NCI-H146 (cell line): ENCODE data around the gene RPTOR.

ENCODE experiments used
- DNase-seq: peaks from one replicate; lab custom pipeline; 2025; lab: John Stamatoyannopoulos, UW

RPTOR gene

DNA sequence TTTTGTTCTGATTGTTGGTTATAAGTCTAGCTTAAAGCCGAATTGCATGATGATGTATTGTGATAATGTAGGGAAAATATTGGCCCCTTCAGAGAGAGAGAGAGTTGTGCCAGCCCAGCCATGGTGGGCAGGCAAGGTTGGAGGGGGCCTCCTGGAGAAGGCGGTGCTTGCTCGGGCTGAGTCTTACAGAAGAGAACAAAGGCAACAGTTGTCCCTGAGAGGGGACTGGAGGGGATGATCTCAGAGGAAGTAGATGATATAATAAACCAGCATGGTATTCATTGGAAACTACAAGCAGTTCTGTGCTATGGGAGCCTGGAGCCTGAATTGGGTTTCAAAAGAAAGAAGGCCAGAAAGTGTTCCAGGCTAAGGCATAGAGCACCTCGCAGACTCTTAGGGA lies 173.8 kb downstream of the RPTOR start:
- no peak for DNase-seq

DNA sequence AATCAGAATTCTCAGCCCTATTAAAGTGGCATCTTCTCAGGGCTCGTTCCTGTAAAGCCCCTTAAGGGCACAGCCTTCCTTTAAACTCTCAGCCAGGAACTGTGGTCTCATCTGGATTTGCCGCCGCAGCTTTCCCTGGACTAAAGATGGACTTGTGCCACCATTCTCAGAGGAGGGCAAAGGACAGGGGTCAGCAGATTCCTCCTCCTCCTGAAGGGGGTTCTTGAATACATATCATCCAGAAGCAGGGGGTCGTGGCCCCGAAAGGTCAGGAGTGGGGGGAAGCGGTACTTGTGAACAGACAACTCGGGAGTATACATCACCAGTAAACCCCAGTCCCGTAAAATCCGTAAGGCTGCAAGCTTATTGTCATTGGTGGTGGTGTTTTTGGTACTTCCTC lies 174.8 kb downstream of the RPTOR start:
- no peak for DNase-seq

DNA sequence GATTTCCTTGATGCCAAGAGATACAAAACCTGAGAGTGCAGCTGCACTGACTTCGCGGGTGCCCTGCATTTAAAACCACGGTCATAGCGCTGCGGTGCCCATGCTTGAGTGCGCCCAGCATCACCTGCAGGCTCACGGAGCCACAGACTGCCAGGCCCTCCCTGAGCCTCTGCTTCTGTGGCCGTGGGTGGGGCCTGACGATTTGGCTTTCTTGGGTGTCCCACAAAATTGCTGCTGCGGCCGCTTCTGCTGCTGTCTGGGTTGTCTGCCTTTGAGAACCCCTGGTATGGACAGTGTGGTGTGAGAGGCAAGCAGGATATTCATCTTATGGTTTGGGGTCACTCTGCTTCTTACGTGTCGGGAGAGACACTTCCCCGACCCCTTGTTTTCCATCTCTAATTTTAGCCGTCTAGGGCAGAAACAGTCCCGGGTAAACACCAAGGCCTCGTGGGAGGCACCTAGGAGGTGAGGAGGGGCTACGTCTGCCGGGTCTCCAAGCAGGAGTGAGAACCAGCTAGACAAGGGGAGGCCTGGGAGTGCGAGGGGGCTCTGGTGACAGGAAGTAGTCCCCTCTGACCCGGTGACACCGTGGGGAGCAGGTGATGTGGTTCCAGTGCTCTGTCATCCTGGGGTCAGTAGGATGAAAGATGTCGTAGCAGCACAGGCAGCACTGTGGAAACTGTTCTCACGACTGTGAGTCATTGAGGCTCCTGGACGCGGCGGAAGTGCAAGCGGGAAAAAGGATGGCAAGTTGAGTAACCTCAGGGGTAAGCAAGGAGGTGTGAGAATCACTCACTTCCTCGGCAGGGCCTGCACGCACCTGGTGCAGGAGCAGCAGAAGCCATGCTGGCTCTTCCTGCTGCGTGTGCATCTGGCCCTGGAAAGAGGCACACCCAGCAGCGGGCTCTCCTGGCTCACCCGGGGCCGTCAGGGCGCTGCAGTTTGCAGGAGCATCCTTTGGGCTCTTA lies 176.3 kb downstream of the RPTOR start:
- DNase-seq = peak; percentile 50

DNA sequence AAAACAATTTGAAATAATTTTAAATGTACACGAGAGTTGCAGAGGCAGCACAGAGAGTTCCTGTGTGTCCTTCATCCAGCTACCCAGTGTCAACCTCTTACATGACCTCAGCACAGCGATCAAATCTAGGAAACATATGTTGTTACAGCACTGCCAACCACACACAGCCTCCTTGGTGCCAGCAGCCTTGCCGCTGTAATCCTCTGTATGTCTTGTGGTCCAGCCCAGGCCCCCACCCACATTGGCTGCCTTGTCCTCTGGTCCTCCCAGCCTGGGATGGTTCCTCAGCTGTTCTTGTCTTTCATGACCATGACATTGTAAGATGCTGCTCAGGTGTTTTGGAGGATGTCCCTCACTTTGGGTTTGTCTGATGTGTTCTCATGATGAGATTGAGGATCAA lies 178.0 kb downstream of the RPTOR start:
- no peak for DNase-seq

DNA sequence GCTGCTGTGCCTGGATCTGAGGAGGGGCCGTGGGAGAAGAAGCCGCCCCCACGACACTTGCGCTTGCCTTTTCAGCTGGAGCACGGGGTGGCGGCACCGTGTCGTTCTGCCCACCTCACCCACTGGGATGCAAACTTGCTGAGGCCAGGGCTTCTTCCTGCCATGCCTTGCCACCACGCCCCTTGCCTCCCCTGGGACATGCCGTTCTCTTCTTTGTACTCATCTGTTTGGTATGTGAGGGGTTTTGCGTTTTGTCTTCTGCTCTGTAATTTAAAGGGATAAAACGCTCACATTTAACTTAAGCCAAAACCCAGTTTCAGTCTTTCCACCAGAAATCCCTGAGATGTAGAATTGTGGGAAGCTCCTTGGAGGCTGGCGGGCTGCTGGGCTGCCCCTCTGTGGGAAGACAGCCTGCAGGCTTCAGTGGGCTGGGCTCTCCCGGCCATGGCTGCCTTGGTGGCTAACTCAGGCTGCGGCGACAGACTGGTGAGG lies 180.2 kb downstream of the RPTOR start:
- no peak for DNase-seq

DNA sequence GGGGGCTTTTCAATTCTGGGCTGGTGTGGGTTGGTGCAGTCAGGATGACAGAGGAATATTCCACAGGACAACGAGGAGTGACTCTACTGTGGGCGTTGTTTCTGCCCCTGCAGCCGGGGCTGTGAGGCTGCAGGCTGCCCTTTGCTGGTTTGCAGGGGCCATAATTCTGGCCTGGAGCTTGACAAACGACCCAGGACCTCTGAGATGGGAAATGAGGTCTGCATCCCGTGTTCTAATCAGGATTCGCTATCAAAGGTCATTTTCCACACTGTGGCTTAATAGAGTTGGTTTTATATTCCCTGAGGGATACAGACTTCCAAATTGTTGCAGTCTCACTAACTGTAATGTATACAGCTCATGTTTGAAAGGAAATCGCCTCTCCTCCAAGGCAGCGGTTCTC lies 180.9 kb downstream of the RPTOR start:
- DNase-seq = no peak

DNA sequence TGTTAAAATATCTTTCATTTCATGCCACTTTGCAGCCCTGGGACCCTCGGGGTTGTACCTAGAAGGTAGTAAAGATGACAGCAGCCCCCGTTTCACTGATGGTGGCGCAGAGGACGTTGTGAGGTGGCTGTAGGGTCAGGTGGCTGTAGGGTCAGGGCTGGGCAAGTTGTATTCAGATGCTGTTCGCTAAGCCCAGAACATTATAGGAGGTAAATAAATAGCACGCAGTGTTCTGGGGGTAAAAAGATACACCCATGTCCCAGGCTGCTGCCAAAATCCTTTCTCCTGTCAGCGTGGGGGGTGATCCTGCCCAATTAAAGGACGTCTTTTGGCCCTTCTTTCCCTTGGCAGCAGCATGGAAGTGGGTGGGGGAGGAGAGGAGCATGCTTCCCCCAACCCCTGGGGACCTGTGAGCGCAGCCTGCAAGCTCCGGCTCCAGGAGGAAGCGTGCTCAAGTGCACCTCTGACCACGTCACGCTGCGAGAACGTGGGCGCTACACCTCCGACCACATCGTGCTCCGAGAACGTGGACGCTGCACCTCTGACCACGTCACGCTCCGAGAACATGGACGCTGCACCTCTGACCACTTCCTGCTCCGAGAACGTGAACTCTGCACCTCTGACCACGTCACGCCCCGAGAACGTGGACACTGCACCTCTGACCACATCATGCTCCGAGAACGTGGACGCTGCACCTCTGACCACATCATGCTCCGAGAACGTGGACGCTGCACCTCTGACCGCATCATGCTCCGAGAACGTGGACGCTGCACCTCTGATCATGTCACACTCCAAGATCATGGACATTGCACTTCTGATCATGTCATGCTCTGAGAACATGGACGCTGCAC lies 182.1 kb downstream of the RPTOR start:
- DNase-seq = no peak

DNA sequence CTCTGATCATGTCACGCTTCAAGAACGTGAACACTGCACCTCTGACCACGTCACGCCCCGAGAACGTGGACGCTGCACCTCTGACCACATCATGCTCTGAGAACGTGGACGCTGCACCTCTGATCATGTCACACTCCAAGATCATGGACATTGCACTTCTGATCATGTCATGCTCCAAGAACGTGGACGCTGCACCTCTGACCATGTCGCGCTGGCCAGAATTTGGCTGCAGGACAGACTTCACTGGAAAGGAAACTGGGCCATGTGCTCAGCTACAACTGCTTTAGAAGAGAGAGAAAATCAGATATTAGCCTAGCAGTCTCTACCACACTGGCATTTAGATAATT lies 182.7 kb downstream of the RPTOR start:
- DNase-seq = no peak

DNA sequence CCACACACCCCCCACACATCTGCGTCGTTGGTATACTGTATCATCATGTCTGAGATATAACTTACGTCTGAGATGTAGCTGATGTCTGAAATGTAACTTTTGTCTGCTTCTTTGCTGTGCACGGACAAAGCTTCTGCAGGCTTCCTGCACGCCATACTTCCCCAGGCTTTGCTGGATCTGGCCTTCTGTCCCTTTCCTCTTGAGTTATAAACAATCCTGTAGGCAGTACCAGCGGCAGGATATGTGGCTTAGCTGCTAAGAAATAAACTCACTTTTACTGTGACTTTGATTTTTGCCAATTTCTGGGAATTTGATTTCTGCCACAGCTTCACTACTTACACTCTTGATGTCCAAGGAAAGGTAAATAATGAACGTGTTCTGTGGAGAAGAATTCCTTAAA lies 184.4 kb downstream of the RPTOR start:
- no peak for DNase-seq

DNA sequence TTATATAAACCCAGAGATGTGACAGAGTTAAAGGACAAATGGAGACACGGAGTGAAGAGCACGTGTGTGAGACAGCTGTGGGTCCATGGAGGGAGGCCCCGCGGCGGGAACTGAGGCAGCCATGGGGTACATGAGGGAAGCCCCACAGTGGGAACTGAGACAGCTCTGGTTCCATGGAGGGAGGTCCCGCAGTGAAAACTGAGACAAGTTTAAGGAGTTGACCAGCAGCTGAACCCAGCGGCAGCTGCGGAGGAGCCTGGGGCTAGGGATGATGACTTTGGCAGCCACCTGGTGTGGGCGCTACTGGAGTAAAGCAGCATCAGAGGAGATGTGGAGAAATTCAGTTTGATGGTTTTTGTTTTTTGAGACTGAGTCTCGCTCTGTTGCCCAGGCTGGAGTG lies 185.1 kb downstream of the RPTOR start:
- no peak for DNase-seq

DNA sequence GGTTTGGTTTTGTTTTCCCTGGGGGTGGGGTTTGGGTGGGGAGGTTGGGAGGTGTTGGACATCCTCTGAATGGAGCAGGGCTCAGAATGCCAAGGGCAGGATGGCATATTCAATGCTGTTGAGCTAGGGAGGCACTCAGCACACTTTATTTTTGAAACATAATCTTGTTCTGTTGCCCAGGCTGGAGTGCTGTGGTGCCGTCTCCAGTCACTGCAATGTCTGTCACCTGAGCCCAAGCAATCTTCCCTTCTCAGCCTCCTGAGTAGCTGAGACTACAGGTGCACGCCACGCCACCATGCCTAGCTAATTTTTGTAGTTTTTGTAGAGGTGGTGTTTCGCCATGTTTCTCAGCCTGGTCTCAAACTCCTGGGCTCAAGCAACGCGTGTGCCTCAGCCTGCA lies 186.1 kb downstream of the RPTOR start:
- DNase-seq = no peak

DNA sequence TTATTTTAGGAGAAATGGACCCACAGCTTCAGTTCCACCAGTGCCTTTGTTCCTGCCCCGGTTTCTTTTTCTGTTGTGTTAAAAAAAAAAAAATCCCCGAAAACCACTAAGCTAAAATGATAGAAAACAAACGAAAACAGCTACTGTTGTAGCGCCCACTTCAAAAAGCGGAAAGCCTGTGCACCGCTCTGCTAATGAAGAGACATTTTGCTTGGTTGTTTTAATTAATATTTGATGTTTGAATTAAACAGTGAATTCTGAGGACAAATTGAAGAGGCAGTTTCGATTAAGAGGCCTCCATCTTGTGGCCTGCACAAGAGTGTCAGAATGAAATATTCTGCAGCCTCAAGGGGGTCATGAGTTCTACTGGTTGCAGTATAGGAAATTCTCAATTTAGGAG lies 186.7 kb downstream of the RPTOR start:
- DNase-seq = no peak

DNA sequence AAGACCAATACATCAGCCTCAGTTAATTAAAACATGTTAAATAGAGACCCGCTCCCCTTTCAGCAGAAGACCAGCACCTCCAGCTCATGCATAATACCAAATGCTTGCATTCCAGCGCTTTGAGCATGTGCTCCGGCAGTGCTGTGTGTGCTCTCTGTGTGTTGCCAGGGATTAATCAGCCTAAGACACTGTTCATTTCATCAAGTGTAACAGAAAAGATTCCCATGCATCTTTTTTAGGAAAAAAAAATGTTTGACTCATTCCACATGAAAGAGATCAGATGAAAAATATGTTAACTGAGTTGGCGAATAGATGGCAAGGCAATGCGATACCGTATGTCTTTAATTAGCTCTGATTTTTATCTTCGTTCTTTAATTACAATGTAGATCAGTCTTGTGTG lies 187.6 kb downstream of the RPTOR start:
- DNase-seq = no peak

DNA sequence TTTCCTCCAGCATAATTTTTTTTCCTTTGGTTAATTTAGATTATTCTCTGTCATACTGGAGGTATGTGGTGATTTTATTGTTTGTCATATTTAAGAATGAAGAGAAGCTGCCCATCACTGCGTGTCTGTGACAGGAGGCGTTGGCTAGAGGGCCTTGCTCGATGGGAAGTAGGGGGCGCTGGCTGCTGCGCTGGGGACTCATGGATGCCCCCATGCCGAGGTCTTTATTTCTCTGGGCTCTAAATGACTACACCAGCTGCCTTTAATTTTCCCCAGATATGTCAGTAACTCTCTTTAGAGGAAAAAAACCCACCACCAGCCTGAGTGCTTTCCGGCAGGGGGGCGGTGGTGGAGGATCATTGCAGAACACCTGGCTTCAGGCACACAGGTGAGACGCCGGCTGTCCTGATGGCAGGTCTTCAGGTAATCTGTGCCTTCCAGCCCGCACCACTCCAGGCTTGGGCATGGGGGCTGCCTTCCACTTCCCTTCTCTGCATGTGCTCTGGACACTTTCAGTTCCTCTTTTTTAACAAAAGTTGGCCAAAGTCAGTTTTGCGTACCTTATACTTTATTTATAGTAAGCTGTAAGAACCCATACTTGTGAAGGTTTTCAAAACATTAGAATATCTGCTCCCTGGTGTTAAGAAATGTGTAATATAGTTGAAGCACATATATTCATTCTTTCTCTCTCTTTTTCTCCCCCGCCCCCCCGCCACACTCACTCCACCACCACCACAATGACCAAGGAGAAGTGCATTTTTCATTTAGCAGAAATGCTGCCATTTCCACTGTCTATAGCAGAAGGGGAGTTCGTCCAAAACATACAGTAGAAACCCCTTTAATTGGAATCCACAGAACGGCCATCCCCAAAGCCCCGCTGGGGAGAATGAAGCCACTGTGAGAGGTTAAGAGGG lies 192.7 kb downstream of the RPTOR start:
- DNase-seq = peak; percentile 91

DNA sequence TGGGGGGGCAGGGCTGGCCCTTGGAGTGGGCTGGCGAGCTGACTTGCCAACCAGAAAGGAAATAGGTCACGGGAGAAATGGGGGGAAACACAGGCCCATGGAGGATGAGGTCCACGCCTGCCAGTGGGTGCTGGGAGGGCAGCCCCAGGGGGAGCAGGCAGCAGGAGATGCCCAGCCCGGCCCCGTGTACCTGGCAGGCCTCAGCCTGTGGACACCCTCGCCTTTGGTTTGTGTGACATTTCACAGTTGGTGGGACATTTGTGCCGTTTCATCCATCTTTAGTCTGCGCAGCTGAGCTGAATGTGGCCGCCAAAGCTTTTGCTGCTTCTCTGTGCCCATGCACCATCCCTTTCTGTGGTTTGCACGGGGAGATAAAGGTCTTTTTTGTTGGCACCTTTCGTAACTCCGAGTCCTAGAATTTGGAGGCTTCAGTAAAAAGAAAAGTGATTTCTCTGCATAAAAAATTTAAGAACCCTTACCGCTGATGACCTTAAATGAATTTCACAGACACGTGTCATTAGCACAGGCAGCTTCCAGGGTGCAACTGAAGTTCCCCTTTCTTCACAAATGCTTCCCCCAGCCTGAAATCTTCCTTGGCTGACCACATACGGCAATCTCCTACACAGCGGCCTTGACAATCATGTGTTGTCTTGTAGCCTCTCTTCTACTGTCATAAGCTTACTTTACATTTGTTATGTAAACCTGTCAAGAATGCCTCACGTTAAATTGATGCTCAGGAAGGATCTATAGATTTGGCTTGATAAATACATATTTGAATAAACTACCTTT lies 193.6 kb downstream of the RPTOR start:
- DNase-seq = no peak

DNA sequence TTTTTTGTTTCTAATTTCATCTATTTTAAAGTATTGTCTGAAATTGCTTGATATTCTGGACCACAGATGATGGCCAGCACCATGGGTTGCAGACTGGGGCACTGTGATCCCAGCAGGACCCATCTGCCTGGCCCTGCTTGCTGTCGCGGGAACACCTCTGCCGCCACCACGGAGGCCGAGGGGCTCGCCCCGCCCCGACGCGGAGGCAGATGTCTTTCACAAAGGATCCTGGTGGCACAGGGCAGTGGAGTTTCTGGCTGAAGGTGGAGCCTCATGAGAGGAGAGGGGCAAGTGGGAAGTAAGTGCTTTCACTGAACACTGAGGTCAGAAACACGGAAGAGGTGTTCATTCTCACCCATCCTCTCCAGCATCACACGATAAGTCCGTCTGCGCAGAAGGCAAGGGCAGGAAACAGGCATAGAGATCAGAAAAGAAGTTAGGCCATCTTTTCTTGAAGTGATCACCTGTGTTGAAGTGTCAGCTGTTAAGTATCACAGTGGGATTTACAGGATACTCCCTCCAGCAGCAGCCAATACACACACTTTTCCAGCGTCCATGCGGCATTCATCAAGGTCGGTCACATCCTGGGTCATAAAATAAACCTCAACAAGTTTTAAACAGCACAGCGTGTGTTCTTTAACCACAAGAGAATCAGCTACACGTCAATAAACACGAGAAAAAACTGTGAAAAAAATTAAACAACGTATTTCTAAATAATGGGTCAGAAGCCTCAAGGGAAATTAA lies 194.5 kb downstream of the RPTOR start:
- DNase-seq = no peak

DNA sequence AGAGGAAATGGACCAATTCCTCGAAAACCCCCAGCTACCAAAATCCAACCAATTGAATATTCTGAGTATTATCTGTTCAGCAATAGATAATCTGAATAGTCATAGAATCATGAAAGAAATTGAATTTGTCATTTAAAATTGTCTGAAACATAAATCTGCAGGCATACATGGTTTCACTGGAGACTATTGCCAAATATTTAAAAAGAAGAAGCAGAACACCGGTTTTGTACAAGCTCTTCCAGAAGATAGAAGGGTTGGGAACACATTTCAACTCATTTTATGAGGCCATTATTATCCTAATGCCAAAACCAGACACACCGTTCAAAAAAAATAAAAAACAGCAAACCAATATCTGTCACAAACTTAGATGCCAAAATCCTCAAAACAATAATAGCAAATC lies 195.5 kb downstream of the RPTOR start:
- no peak for DNase-seq

DNA sequence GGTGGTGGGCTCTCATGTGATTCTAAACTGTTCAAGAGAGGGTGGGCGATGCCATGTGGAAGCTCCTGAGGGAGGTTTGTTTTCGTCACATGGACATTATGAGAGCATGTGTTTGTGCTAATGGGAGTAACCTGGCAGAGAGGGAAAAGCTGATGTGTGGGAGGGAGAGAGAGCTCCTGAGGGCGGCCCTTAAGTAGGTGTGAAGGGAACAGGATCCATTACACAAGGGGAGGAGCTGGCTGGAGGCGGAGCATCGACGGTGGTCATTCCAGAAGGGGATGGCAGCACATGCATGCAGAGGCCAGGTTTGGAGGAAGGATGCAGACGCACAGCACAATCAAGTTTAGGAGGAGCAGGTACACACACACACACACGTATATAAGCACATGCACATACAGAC lies 197.5 kb downstream of the RPTOR start:
- DNase-seq = no peak

DNA sequence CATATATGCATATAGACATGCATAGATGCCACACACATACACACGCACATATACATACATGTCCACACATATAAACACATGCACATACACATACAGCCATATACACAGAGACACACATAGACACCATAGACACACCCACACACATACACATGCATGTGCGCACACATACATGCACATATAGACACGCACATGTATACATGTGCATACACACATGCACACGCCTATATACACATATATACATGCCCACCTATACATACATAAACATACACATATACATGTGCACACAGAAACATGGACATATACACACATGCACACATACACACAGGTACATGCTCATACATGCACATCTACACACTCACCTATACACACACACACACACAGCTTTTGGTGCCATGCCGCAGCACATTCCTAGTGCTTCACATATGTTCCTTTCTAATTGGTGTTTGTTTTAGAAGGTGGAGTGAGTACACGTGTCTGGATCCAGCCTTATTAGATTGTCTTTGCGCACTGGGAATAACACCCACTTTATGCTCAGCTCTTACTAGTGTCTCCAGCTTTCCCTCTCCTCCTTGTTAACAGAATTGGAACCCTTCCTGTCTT lies 198.0 kb downstream of the RPTOR start:
- no peak for DNase-seq

DNA sequence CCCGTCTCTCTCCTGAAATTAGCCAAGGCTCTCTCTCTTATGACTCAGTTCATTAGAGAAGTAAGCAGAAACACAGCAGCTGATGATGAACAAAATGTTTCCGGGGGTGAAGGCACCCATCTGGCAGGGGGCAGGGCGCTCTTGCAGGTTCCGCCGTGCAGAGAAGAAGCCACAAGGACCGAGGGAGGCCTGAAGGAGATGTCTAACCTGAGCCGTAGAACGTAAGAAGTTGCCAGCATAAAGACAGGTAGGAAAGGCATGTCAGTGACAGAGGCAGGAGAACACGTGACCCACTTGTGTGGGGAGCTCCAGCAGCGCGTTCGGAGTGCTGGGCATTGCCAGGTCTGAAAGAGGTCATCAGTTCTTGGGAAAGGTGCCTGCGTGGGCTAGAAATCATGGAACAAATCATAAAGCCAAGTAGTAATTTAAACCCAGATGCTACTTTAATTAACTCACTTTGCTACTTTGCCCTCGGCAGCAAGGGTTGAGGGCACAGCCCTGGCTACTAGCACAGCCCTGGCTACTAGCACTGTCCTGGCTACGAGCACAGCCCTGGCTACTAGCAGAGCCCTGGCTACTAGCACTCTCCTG lies 198.6 kb downstream of the RPTOR start:
- DNase-seq = no peak
